Measurements from ENCODE around the gene PORCN. TPM values are rescaled to one million over a fixed set of nuclear protein-coding genes. Genes with fewer than 3 reads are reported as not detected.
A peak's percentile ranks its signal among the peaks of the same experiment; 100 is the strongest.
"Not testable (repeated sequence)": the region's sequence is repeated elsewhere in the genome, so short reads cannot be mapped to it uniquely, and the experiment has no call there.

PORCN gene
- polyA plus RNA-seq, 1 experiment = 8.4 TPM

DNA sequence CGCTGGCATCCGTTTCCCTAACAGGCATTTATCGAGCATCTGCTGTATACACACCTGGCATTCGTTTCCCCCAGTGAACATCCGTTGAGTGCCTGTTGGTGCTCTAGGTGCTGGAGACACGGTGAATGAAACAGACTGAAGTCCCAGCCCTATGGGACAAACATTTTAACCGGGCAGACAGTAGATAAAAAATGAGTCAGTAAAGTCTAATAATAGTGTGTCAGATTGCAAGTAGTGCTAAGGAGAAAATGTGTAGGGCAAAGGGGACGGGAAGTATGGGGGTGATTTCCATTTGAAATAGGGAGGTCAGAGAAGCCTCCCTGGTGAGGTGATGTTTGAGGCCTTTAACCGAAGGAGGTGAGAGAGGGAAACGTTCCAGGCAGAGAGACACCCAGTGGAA is 7.5 kb downstream of the PORCN start:
- Histone ChIP-seq H3K4me3 (ENCODE audit: low read depth, low read length) (no peak overlapping the region), H3K9me3 (ENCODE audit: control insufficient read depth, insufficient read depth, low read length) (no peaks in the 10 kb centered on the region), H3K27ac (ENCODE audit: low read depth, low read length) (no peak overlapping the region), H3K27me3 (ENCODE audit: control insufficient read depth, insufficient read depth, low read length) (no peaks in the 10 kb centered on the region)
- no peak for DNase-seq (ENCODE audit: low read depth, low spot score)
- ChIA-PET POLR2A (no interaction called here), CTCF (no interaction called here)
- TF ChIP-seq, protein P1, sequence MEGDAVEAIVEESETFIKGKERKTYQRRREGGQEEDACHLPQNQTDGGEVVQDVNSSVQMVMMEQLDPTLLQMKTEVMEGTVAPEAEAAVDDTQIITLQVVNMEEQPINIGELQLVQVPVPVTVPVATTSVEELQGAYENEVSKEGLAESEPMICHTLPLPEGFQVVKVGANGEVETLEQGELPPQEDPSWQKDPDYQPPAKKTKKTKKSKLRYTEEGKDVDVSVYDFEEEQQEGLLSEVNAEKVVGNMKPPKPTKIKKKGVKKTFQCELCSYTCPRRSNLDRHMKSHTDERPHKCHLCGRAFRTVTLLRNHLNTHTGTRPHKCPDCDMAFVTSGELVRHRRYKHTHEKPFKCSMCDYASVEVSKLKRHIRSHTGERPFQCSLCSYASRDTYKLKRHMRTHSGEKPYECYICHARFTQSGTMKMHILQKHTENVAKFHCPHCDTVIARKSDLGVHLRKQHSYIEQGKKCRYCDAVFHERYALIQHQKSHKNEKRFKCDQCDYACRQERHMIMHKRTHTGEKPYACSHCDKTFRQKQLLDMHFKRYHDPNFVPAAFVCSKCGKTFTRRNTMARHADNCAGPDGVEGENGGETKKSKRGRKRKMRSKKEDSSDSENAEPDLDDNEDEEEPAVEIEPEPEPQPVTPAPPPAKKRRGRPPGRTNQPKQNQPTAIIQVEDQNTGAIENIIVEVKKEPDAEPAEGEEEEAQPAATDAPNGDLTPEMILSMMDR (IDR thresholded peaks at IDR 0.05; ENCODE audit: low read depth, low read length) = no peak

DNA sequence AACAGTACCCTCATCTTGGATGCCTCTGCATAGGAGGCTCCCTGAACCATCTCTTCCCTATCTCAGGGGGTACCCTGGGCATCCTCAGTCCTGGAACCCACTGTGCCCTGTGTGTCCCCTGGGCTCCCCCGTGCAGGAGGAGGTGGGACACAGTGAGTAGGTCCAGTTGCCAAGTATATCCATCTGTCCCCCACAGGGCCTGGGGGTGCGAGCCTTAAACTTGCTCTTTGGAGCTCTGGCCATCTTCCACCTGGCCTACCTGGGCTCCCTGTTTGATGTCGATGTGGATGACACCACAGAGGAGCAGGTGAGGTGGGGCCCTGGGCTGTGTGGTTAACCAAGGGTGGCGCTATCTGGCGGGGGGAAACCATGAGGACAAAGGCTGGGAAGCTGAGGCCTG is 8.2 kb downstream of the PORCN start:
- H3K27ac ChIP-seq (ENCODE audit: low read depth, low read length) = no peak overlapping the region
- no peak for DNase-seq (ENCODE audit: low read depth, low spot score)
- POLR2A ChIA-PET = no interaction called here
- H3K9me3 ChIP-seq (ENCODE audit: control insufficient read depth, insufficient read depth, low read length) = no peaks in the 10 kb centered on the region
- no peak overlapping the region for H3K4me3 ChIP-seq (ENCODE audit: low read depth, low read length)
- CTCF ChIA-PET = no interaction called here
- TF ChIP-seq, protein P1 (IDR thresholded peaks at IDR 0.05; ENCODE audit: low read depth, low read length) = no peak
- no peaks in the 10 kb centered on the region for H3K27me3 ChIP-seq (ENCODE audit: control insufficient read depth, insufficient read depth, low read length)

DNA sequence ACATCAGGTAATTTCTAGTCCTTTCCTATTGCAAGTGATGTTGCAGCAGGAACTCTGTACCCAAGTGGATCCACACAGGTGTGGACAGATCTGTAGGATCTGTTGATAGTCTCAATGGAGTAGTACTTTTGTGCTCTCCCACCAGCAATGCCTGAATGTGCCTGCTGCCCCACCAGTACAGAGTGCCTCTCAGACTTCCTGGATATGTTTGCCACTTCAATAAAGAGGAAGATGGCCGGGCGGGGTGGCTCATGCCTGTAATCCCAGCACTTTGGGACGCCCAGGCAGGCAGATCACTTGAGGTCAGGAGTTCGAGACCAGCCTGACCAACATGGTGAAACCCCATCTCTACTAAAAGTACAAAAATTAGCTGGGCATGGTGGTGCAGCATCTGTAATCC is 10.7 kb downstream of the PORCN start:
- POLR2A ChIA-PET; H3K9me3 ChIP-seq (ENCODE audit: control insufficient read depth, insufficient read depth, low read length); DNase-seq (ENCODE audit: low read depth, low spot score); CTCF ChIA-PET; H3K4me3 ChIP-seq (ENCODE audit: low read depth, low read length); H3K27ac ChIP-seq (ENCODE audit: low read depth, low read length); H3K27me3 ChIP-seq (ENCODE audit: control insufficient read depth, insufficient read depth, low read length): not testable (repeated sequence)

DNA sequence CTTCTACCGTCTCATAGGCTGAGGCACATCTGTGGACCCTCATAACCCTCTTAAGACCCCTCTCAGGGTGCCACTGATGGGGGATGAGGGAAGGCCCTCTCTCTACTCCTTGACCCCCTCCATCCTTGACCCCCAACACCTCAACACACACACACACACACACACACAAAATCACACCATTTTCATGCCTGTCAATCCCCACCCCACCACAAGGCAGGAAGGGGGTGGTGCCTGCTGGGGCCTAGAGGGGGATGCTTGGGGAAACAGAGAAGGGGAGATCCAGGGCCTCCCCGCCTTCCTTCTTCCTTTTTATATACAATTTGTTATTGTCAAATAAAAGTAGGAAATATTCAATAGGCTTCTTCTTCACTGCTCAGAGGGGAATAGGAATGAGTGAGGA is 11.7 kb downstream of the PORCN start:
- no peaks in the 10 kb centered on the region for H3K9me3 ChIP-seq (ENCODE audit: control insufficient read depth, insufficient read depth, low read length)
- no peak for DNase-seq (ENCODE audit: low read depth, low spot score)
- ChIA-PET CTCF (no interaction called here), POLR2A (no interaction called here)
- TF ChIP-seq, protein P1 (IDR thresholded peaks at IDR 0.05; ENCODE audit: low read depth, low read length) = no peak
- H3K4me3 ChIP-seq (ENCODE audit: low read depth, low read length) = no peak overlapping the region
- no peak overlapping the region for H3K27ac ChIP-seq (ENCODE audit: low read depth, low read length)
- no peaks in the 10 kb centered on the region for H3K27me3 ChIP-seq (ENCODE audit: control insufficient read depth, insufficient read depth, low read length)

DNA sequence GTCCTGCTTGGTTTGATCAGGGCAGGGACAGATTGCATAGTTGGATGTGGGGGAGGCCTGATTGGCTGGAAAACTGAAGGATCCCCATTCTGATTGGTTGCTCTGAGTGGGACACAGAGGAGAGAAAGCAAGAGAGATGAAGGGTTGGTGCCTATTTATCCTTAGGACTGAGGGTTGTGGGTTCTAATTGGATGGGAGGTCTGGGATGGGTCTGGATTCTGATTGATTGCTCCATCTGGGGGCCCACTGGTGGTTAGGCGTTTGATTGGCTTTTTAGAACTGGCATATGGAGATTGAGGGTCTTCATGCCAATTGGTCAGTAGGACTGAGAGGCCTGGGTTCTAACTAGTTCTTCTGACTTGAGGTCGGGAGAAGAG is 12.2 kb downstream of the PORCN start:
- TF ChIP-seq, protein P1 (IDR thresholded peaks at IDR 0.05; ENCODE audit: low read depth, low read length) = no peak
- Histone ChIP-seq H3K4me3 (ENCODE audit: low read depth, low read length) (peak overlapping the region; percentile 72), H3K9me3 (ENCODE audit: control insufficient read depth, insufficient read depth, low read length) (no peaks in the 10 kb centered on the region), H3K27ac (ENCODE audit: low read depth, low read length) (no peak overlapping the region), H3K27me3 (ENCODE audit: control insufficient read depth, insufficient read depth, low read length) (no peaks in the 10 kb centered on the region)
- POLR2A ChIA-PET = no interaction called here
- no peak for DNase-seq (ENCODE audit: low read depth, low spot score)
- CTCF ChIA-PET = no interaction called here
